Mesenchymal stem cell (in vitro differentiated cells and primary cell): ENCODE data around the gene TNIP3.

Source experiments
- DNase-seq: peaks from one replicate; pipeline ENCODE4 v3.0.0-alpha.2; 2013
- H2AFZ ChIP-seq: one replicate; pipeline ENCODE4 v1.6.1; 2013; ENCODE audit warnings: low read depth, mild to moderate bottlenecking, control low read depth, inconsistent platforms, low read length, moderate library complexity
- H2AK5ac ChIP-seq: 2 replicates; pipeline ENCODE4 v1.6.1; 2013; ENCODE audit warnings: low read length, moderate library complexity, mild to moderate bottlenecking, inconsistent platforms; ENCODE audit not compliant: severe bottlenecking
- H2BK120ac ChIP-seq: one replicate; pipeline ENCODE4 v1.6.1; 2013; ENCODE audit warnings: low read depth, mild to moderate bottlenecking, inconsistent platforms, low read length, moderate library complexity
- H2BK12ac ChIP-seq, 2 experiments: one replicate each; pipeline ENCODE4 v1.6.1; 2013; ENCODE audit warnings: inconsistent platforms in 2 of 2, low read length in 2 of 2, mild to moderate bottlenecking in 2 of 2, moderate library complexity in 2 of 2, control low read depth in 1 of 2
- H2BK15ac ChIP-seq: one replicate; pipeline ENCODE4 v1.6.1; 2013; ENCODE audit warnings: mild to moderate bottlenecking, low read depth, inconsistent platforms; ENCODE audit not compliant: poor library complexity, severe bottlenecking
- H2BK5ac ChIP-seq: 2 replicates; pipeline ENCODE4 v1.6.1; 2013; ENCODE audit warnings: low read depth, mild to moderate bottlenecking, low read length, control low read depth, inconsistent platforms; ENCODE audit not compliant: poor library complexity, severe bottlenecking
- H3K14ac ChIP-seq, 2 experiments: one replicate each; pipeline ENCODE4 v1.6.1; 2013; ENCODE audit warnings: inconsistent platforms in 2 of 2, low read length in 2 of 2, control low read depth in 1 of 2, mild to moderate bottlenecking in 1 of 2, moderate library complexity in 1 of 2
- H3K18ac ChIP-seq, 2 experiments: one replicate each; pipeline ENCODE4 v1.6.1; 2013; ENCODE audit warnings: inconsistent platforms in 2 of 2, low read length in 2 of 2, control low read depth in 1 of 2, low read depth in 1 of 2, mild to moderate bottlenecking in 1 of 2
- H3K23ac ChIP-seq, 2 experiments: one replicate each; pipeline ENCODE4 v1.6.1; 2013; ENCODE audit warnings: inconsistent platforms in 2 of 2, low read length in 2 of 2, mild to moderate bottlenecking in 2 of 2, moderate library complexity in 2 of 2, control low read depth in 1 of 2
- H3K27ac ChIP-seq: 2 replicates; pipeline ENCODE4 v1.5.1; 2013; ENCODE audit warnings: mild to moderate bottlenecking, moderate library complexity, low read length, control low read depth, inconsistent platforms; ENCODE audit not compliant: poor library complexity, severe bottlenecking
- H3K27me3 ChIP-seq, 2 experiments: 2 replicates each; pipeline versions ENCODE4 v1.6.1 to v1.7.0; 2013; ENCODE audit warnings: low read length in 2 of 2, mild to moderate bottlenecking in 2 of 2, moderate library complexity in 2 of 2, control low read depth in 1 of 2, inconsistent platforms in 1 of 2; ENCODE audit not compliant: control insufficient read depth in 1 of 2, insufficient read depth in 1 of 2
- H3K36me3 ChIP-seq, 2 experiments: 2 replicates each; pipeline versions ENCODE4 v1.6.1 to v1.7.0; 2013; ENCODE audit warnings: low read length in 2 of 2, control low read depth in 1 of 2, inconsistent platforms in 1 of 2, low read depth in 1 of 2, mild to moderate bottlenecking in 1 of 2; ENCODE audit not compliant: insufficient read depth in 2 of 2, control insufficient read depth in 1 of 2
- H3K4ac ChIP-seq, 2 experiments: one replicate each; pipeline ENCODE4 v1.6.1; 2013; ENCODE audit warnings: inconsistent platforms in 2 of 2, low read length in 2 of 2, mild to moderate bottlenecking in 2 of 2, moderate library complexity in 2 of 2, control low read depth in 1 of 2, low read depth in 1 of 2
- H3K4me1 ChIP-seq: 2 replicates; pipeline ENCODE4 v1.6.1; 2013; ENCODE audit warnings: low read depth, low read length, control low read depth; ENCODE audit not compliant: control insufficient read depth, insufficient read depth
- H3K4me2 ChIP-seq: 2 replicates; pipeline ENCODE4 v1.6.1; 2013; ENCODE audit warnings: low read length, mild to moderate bottlenecking, inconsistent platforms; ENCODE audit not compliant: poor library complexity, severe bottlenecking
- H3K4me3 ChIP-seq, 2 experiments: 2 replicates each; pipeline versions ENCODE4 v1.5.1 to v1.7.0; 2013; ENCODE audit warnings: low read length in 2 of 2, mild to moderate bottlenecking in 2 of 2, control low read depth in 1 of 2, low read depth in 1 of 2; ENCODE audit not compliant: insufficient read depth in 1 of 2
- H3K79me1 ChIP-seq: replicated peaks from 2 replicates; pipeline ENCODE4 v1.6.1; 2013; ENCODE audit warnings: mild to moderate bottlenecking, control low read depth, low read length, inconsistent platforms; ENCODE audit not compliant: poor library complexity, severe bottlenecking
- H3K9ac ChIP-seq: 2 replicates; pipeline ENCODE4 v1.7.0; 2013; ENCODE audit warnings: mild to moderate bottlenecking, low read length, moderate library complexity
- H3K9me3 ChIP-seq: 2 replicates; pipeline ENCODE4 v1.7.0; 2013; ENCODE audit warnings: mild to moderate bottlenecking, low read length; ENCODE audit not compliant: control insufficient read depth
- H4K8ac ChIP-seq: one replicate; pipeline ENCODE4 v1.6.1; 2013; ENCODE audit warnings: inconsistent platforms, mild to moderate bottlenecking, low read length, moderate library complexity
- H4K91ac ChIP-seq: one replicate; pipeline ENCODE4 v1.6.1; 2013; ENCODE audit warnings: mild to moderate bottlenecking, low read length, inconsistent platforms
- WGBS: methylation state at CpG from one replicate; pipeline ENCODE4 v1.1.7; 2013; ENCODE audit warnings: mixed read lengths; 5-methylcytosine and 5-hydroxymethylcytosine counted together

The TNIP3 gene

DNA sequence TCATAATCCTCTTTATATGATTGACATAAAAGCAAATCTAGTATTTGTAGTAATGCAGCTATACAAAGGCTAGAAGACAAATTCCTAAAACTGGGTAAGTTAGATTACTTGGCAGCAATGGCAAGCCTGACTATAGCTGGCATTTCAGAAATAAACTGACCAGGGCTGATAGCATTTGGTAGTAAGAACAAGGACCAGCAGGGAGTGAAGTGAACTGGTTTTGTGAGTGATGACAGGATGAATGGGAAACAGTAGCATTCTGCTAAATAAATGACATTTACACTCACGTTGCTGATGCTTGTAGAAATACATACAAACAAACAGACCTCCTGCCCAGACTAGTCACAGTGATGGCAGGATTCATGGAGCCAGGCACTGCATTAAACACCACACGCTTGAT is 31.5 kb upstream of the TNIP3 start:
- Histone ChIP-seq H2BK12ac (no peak overlapping the region), H2AK5ac (no peak overlapping the region), H3K14ac (no peak overlapping the region), H3K27me3 (no peaks in the 10 kb centered on the region), H3K9ac (no peak overlapping the region), H2BK5ac (no peak overlapping the region), H4K8ac (no peak overlapping the region), H3K27ac (no peak overlapping the region), H3K4me1 (no peaks in the 10 kb centered on the region), H3K79me1 (no peaks in the 10 kb centered on the region), H3K4ac (no peak overlapping the region), H2BK15ac (no peak overlapping the region), H4K91ac (no peak overlapping the region), H3K23ac (no peak overlapping the region), H3K4me3 (no peak overlapping the region), H3K4me2 (no peak overlapping the region), H2BK120ac (no peak overlapping the region), H2AFZ (no peak overlapping the region), H3K18ac (no peak overlapping the region), H3K9me3 (no peaks in the 10 kb centered on the region), H3K36me3 (no peaks in the 10 kb centered on the region)
- no peak for DNase-seq
- WGBS = 33% methylated on average over 2 of the region's 2 CpGs

DNA sequence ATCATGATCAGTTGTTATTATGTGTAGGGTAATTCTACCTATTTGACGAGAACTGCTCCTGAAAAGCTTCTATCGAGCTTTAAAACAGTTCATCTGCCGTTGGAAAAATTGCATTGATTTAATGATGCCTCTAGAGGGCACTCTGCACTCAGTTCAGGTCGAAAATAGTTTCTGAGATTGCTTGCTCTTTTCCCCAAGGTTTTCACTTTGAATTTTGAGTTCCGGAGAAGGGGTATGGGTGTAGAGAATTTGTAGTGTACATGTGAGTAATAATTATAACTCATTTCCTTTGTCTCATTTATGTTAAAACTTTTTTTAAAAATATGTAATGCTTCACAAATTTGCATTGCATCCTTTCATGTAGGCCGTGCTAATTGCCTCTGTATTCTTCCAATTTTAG is 28.4 kb upstream of the TNIP3 start:
- Histone ChIP-seq H3K79me1 (no peaks in the 10 kb centered on the region), H3K9me3 (no peaks in the 10 kb centered on the region), H2BK5ac (no peak overlapping the region), H3K27me3 (no peaks in the 10 kb centered on the region), H3K23ac (no peak overlapping the region), H2AK5ac (no peak overlapping the region), H3K27ac (no peak overlapping the region), H3K14ac (no peak overlapping the region), H3K9ac (peak overlapping the region; percentile 48), H3K4ac (no peak overlapping the region), H4K8ac (no peak overlapping the region), H2AFZ (no peak overlapping the region), H2BK15ac (no peak overlapping the region), H3K4me3 (peak overlapping the region in 1 of 2 experiments; percentile 22), H4K91ac (no peak overlapping the region), H2BK12ac (no peak overlapping the region), H3K4me2 (no peak overlapping the region), H3K4me1 (no peaks in the 10 kb centered on the region), H3K18ac (no peak overlapping the region), H2BK120ac (no peak overlapping the region), H3K36me3 (no peaks in the 10 kb centered on the region)
- DNase-seq = peak; percentile 50
- WGBS = 28% methylated on average over 5 of the region's 6 CpGs

DNA sequence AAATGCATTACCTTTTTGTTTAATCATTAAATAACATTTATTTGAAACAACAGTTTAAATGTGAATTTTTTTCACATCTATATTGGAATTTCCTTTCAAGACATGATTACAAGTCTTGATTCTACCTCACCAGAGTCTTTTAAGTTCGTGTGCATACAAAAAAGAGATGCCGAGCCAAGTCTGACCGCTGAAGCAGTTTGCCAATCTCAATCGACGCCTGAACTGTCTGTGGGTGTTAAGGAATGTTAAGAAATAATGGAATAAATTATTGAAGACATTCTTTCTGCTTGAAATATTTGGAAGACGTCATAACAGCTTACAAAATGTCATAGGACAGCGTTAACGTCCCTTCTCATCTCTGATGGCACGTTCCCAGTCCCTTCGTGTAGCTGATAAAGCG is 27.9 kb upstream of the TNIP3 start:
- H2BK12ac ChIP-seq = no peak overlapping the region

DNA sequence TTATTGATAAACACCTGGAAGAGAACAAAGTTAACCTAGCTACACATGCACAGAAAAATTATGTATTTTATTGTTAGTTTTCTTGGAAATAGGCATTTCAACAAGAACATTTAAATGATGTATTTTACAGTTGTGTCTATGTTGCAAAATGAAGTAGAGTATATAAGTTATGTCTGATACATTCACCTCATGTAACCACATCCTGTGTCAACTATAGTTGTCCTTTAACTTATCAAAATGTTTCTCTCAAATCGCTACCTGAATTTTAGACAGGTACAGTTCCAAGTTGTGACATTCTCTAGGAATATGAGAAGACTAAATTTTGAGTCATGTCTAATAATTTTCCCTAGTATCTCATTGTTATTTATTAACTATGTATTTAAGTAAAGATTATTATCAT is 27.2 kb upstream of the TNIP3 start:
- Histone ChIP-seq H2BK5ac (no peak overlapping the region), H3K14ac (no peak overlapping the region), H3K23ac (no peak overlapping the region), H2AFZ (no peak overlapping the region), H3K36me3 (no peaks in the 10 kb centered on the region), H3K9ac (no peak overlapping the region), H4K8ac (no peak overlapping the region), H4K91ac (no peak overlapping the region), H2BK12ac (no peak overlapping the region), H2BK120ac (no peak overlapping the region), H3K4ac (no peak overlapping the region), H3K4me1 (no peaks in the 10 kb centered on the region), H2AK5ac (no peak overlapping the region), H3K27me3 (no peaks in the 10 kb centered on the region), H3K4me3 (no peak overlapping the region), H3K79me1 (no peaks in the 10 kb centered on the region), H3K9me3 (no peaks in the 10 kb centered on the region), H2BK15ac (no peak overlapping the region), H3K27ac (no peak overlapping the region), H3K4me2 (no peak overlapping the region), H3K18ac (no peak overlapping the region)
- no peak for DNase-seq
- WGBS = no CpG with 5 or more reads among the region's 1 CpG

More for the DNA sequence above, 27.9 kb upstream of the TNIP3 start:
- Histone ChIP-seq H2AFZ (no peak overlapping the region), H3K14ac (no peak overlapping the region), H2BK5ac (no peak overlapping the region), H3K9me3 (no peaks in the 10 kb centered on the region), H3K27ac (no peak overlapping the region), H3K18ac (no peak overlapping the region), H3K23ac (no peak overlapping the region), H3K79me1 (no peaks in the 10 kb centered on the region), H2BK15ac (no peak overlapping the region), H4K91ac (no peak overlapping the region), H3K4me1 (no peaks in the 10 kb centered on the region), H2BK120ac (no peak overlapping the region), H4K8ac (no peak overlapping the region), H3K4me3 (peak overlapping the region in 1 of 2 experiments; percentile 22), H3K4me2 (no peak overlapping the region), H3K4ac (no peak overlapping the region), H3K9ac (peak overlapping the region; percentile 48), H3K27me3 (no peaks in the 10 kb centered on the region), H2AK5ac (no peak overlapping the region), H3K36me3 (no peaks in the 10 kb centered on the region)
- DNase-seq = no peak
- 83% methylated on average over 11 of the region's 11 CpGs for WGBS
